HG03442 (cell line): Measurements from ENCODE around the gene ZNF273.
"Not testable (repeated sequence)": the region's sequence is repeated elsewhere in the genome, so short reads cannot be mapped to it uniquely, and the experiment has no call there.

Experiments used
- ATAC-seq: cut with Tn5 transposase; IDR thresholded peaks from one replicate; pipeline ENCODE4 v1.9.1; 2021; ENCODE audit warnings: mild to moderate bottlenecking, moderate library complexity; ENCODE audit not compliant: unreplicated experiment

Gene ZNF273

GRCh38 chr7:64902806-64903721, at the start of gene ZNF273:
TSS of gene ZNF273 (plus strand) at chr7:64903273. CDS start at chr7:64903318, 45 bp downstream.
- ATAC-seq = peak; percentile 98

DNA sequence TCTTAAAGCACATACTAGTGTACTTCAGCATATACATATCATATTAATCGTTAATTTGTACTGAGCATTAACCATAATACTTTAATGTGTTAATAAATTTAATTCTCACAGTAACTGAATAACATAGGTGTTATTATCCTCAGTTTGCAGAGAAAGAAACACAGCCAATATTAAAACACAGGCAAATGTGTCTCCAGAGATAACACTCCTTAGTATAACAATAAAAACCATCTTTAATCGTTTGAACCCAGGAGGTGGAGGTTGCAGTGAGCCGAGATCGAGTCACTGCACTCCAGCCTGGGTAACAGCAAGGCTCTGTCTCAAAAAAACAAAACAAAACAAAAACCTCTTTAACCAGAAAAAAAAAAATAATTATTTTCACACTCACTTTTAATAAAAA, 49.4 kb upstream of the ZNF273 start:
- ATAC-seq = no peak

- no peak for ATAC-seq
These were observed 48.1 kb upstream of the ZNF273 start for GRCh38 chr7:64854969-64855368.

GRCh38 chr7:64863021-64863420, 40.1 kb upstream of the ZNF273 start:
- ATAC-seq = no peak

DNA sequence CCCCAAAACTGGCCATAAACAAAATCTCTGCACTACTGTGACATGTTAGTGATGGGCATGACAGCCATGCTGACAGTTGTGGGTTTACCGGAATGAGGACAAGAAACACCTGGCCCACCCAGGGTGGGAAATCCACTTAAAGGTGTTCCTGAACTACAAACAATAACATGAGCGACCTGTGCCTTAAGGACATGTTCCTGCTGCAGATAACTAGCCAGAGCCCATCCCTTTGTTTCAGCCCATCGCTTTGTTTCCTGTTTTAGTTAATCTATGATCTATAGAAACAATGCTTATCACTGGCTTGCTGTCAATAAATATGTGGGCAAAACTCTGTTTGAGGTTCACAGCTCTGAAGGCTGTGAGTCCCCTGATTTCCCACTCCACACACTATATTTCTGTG, 39.5 kb upstream of the ZNF273 start:
- ATAC-seq = not testable (repeated sequence)

DNA sequence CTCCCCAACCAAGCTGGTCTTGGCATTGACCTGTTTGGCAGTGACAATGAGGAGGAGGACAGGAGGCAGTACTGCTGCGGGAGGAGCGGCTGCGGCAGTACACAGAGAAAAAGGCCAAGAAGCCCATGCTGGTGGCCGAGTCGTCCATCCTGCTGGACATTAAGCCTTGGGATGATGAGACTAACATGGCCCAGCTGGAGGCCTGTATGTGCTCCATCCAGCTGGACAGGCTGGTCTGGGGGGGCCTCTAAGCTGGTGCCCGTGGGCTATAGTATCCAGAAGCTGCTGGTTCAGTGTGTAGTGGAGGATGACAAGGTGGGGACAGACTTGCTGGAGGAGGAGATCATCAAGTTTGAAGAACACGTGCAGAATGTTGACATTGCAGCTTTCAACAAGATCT, 39.1 kb upstream of the ZNF273 start:
- ATAC-seq = no peak

DNA sequence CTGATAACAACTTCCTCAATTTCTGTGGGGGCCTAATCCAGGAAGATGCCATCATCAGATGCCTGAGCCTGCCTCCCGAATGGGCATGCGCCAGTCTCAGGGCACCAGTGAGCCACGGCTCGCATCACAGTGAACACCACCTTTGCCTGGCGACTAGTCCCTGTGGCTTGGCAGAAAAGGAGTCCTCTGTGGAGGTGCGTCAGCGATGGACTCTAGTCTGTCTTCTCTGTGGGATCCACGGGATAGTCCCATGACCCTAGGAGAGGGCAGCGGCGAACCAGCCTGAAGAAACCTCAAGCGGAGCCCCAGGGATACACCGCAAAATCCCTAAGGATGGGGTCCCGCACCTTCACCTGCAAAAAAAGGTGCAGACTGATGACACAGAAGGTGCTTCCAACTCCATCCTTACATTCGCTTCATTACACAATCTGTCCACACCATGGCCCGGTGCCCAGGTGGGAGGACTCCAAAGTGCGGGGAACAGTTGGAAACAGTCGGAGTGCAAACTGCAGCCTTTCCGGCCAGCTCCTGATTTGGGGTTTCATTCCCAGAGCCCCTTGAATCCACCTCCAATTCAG, 35.1 kb upstream of the ZNF273 start:
- ATAC-seq = no peak

GRCh38 chr7:64868499-64868898, 34.6 kb upstream of the ZNF273 start:
- ATAC-seq = no peak

GRCh38 chr7:64869121-64869725, 33.9 kb upstream of the ZNF273 start:
- no peak for ATAC-seq

GRCh38 chr7:64869912-64870562, 33.0 kb upstream of the ZNF273 start:
- no peak for ATAC-seq

GRCh38 chr7:64870656-64871055, 32.4 kb upstream of the ZNF273 start:
- ATAC-seq = no peak

DNA sequence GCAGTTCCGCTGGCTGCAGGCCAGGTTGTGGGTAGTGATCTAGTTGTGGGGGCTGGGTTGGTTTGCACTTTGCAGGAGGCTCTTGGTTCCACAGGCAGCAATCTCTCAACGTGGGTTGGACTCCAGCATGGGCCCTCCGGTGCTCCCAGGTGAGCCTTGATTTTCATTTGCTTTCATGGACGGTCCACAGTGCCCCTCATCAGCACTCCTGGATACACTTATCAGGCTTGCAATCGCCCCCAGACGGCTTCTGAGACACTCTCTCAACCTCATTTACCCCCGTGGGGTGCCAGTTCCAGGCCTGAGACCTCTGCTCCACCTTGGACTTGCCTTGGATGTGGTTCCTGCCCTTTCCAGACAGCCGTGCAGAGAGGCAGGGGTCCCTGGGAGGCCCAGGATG, 31.3 kb upstream of the ZNF273 start:
- no peak for ATAC-seq

DNA sequence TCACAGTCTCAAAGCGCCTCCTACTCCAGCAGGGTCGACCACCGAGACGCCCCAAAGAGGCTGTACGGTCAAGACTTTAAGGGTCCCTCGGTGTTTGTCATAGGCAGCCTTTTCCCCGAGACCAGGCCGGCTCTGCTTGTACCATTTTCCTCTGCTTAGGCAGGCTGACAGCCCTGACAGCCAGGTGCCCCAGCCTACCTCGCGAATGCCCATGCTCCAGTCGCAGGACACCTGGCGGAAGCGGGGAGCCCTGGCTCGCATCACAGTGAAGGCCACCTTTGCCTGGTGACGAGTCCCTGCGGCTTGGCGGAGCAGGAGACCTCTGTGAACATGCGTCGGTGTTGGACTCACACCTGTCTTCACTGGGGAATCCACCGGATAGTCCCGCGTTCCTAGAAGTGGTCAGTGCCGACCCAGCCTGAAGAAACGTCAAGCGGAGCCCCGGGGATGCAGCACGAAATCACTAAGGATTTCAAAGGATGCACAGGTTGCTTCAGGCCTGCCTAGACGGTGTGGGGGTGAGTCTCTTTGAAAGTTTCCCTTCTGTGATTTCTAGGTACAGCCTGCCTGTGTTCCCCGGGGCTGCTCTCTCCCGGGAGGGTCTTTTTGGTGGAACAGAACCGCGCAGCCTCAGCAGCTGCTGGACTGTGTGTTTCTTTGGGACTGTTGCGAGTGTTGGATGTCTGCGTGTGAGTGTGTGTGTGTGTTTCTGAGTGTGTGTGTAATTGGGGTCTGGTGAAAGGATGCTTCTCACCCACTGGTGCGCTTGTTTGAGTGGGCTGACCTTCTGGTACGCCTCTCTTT, 30.5 kb upstream of the ZNF273 start:
- ATAC-seq = no peak

GRCh38 chr7:64873155-64873500, 29.9 kb upstream of the ZNF273 start:
- ATAC-seq = no peak

DNA sequence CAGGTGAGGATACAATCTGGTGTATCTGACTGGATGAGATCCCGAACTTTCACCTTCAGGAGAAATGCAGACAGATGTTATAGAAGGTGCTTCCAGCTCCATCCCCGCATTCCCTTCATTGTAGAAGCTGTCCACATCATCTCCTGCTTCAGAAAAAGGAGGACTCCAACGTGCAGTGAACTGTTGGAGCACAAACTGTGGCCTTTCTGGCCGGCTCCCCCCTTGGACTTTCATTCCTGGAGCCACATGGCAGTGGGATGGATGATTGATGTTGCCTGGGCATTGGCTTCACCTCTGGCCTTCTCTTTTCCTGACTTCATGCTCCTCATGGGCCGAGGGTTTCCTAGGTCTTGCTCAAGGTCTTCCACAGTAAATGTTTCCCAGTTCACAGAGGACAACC, 29.6 kb upstream of the ZNF273 start:
- no peak for ATAC-seq

- no peak for ATAC-seq
These were observed 29.0 kb upstream of the ZNF273 start for GRCh38 chr7:64874114-64874513.

GRCh38 chr7:64874562-64875250, 28.4 kb upstream of the ZNF273 start:
- ATAC-seq = no peak

- ATAC-seq = no peak
These were observed 27.8 kb upstream of the ZNF273 start for GRCh38 chr7:64875258-64875657.

- no peak for ATAC-seq
These were observed 27.2 kb upstream of the ZNF273 start for GRCh38 chr7:64875658-64876406.
